A673 (cell line): ENCODE measurements around the gene OXCT1.

ENCODE experiments used
- EZH2 ChIP-seq: fragments of 200-600 bp; sonication (generic); IDR thresholded peaks from 2 replicates; pipeline ENCODE4 v1.6.1; 2017; ENCODE audit warnings: borderline replicate concordance, low read depth, mild to moderate bottlenecking, mixed read lengths, antibody characterized with exemption, low read length; ENCODE audit not compliant: poor library complexity, severe bottlenecking
- TF ChIP-seq, protein P1 (sequence below): fragments of 300-800, 200-600 bp; sonication (generic); conservative IDR thresholded peaks from 2 replicates; pipeline ENCODE4 v1.5.1; 2017; ENCODE audit warnings: low read depth, mild to moderate bottlenecking, antibody characterized with exemption, low read length, moderate library complexity, mixed read lengths

DNA sequence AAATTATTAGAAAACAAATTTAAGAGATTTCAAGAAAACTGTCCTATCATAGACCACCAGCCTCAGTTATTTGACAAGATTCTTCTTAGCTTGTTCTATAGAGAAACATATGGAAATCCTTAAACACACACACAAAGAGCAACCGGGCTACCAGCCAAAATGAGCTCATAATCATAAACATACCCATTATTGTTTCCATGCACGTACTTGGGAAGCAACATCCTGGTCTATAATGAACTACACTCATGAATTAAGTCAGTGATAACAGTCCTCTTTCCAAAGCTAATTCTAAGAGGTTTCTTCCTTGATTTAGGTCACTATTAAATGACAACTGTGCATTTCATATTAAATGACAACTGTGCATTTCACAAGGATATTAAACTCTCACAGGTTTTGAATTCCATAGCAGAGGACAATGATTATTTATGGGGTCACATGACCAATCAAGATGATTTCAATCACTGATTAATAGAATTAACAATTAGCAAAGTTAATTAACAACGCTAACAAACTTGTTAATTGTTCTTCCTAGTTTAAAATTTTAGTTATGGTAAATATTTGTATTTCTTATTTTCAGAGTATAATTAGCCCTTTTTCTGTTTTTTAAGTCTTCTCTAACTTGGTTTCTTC lies 77.0 kb downstream of the OXCT1 start:
- TF ChIP-seq, protein P1, sequence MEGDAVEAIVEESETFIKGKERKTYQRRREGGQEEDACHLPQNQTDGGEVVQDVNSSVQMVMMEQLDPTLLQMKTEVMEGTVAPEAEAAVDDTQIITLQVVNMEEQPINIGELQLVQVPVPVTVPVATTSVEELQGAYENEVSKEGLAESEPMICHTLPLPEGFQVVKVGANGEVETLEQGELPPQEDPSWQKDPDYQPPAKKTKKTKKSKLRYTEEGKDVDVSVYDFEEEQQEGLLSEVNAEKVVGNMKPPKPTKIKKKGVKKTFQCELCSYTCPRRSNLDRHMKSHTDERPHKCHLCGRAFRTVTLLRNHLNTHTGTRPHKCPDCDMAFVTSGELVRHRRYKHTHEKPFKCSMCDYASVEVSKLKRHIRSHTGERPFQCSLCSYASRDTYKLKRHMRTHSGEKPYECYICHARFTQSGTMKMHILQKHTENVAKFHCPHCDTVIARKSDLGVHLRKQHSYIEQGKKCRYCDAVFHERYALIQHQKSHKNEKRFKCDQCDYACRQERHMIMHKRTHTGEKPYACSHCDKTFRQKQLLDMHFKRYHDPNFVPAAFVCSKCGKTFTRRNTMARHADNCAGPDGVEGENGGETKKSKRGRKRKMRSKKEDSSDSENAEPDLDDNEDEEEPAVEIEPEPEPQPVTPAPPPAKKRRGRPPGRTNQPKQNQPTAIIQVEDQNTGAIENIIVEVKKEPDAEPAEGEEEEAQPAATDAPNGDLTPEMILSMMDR: no peak
- TF ChIP-seq EZH2: no peak
